Hindlimb muscle (tissue), 1 donor: ENCODE measurements around the gene ACP3. TPM values are rescaled to one million over a fixed set of nuclear protein-coding genes. Genes with fewer than 3 reads are reported as not detected.
A peak's percentile ranks its signal among the peaks of the same experiment; 100 is the strongest.
"Not testable (repeated sequence)": the region's sequence is repeated elsewhere in the genome, so short reads cannot be mapped to it uniquely, and the experiment has no call there.

Experiments
- DNase-seq: peaks from one replicate; pipeline ENCODE4 v3.0.0-alpha.2; 2013
- polyA plus RNA-seq: library from polyadenylated mRNA; unstranded; fragments of 120-200 nt; gene quantifications from one replicate; pipeline ENCODE4 v1.2.1, GENCODE V29; 2013; ENCODE audit not compliant: insufficient read length

ACP3 gene
- 0.81 TPM for polyA plus RNA-seq

GRCh38 chr3:132317229-132317948 is at the start of gene ACP3:
TSS of gene ACP3 (plus strand) at chr3:132317407. CDS start at chr3:132317457, 50 bp downstream.
- no peak for DNase-seq

- DNase-seq, result no peak
Observed at GRCh38 chr3:132268956-132269355, 48.3 kb upstream of the ACP3 start.

- no peak for DNase-seq
Observed at GRCh38 chr3:132273036-132273435, 44.2 kb upstream of the ACP3 start.

- DNase-seq, result no peak
Observed at GRCh38 chr3:132276228-132276906, 40.8 kb upstream of the ACP3 start.

- DNase-seq, result no peak
Observed at GRCh38 chr3:132279030-132279429, 38.2 kb upstream of the ACP3 start.

- DNase-seq, result peak; percentile 19
Observed at GRCh38 chr3:132283440-132283839, 33.8 kb upstream of the ACP3 start.

- no peak for DNase-seq
Observed at GRCh38 chr3:132283916-132284405, 33.2 kb upstream of the ACP3 start.

GRCh38 chr3:132284781-132285619 is 32.2 kb upstream of the ACP3 start:
- DNase-seq, result no peak

- no peak for DNase-seq
Observed at GRCh38 chr3:132285620-132285945, 31.6 kb upstream of the ACP3 start.

- DNase-seq, result no peak
Observed at GRCh38 chr3:132286035-132286434, 31.2 kb upstream of the ACP3 start.

- DNase-seq, result no peak
Observed at GRCh38 chr3:132288357-132288756, 28.9 kb upstream of the ACP3 start.

- DNase-seq, result no peak
Observed at GRCh38 chr3:132289316-132289715, 27.9 kb upstream of the ACP3 start.

GRCh38 chr3:132290833-132291232 is 26.4 kb upstream of the ACP3 start:
- DNase-seq, result no peak

- no peak for DNase-seq
Observed at GRCh38 chr3:132292042-132292441, 25.2 kb upstream of the ACP3 start.

- no peak for DNase-seq
Observed at GRCh38 chr3:132293251-132293650, 24.0 kb upstream of the ACP3 start.

- DNase-seq, result no peak
Observed at GRCh38 chr3:132294906-132295305, 22.3 kb upstream of the ACP3 start.

GRCh38 chr3:132303336-132304201 is 13.6 kb upstream of the ACP3 start:
- DNase-seq, result not testable (repeated sequence)

GRCh38 chr3:132304351-132304750 is 12.9 kb upstream of the ACP3 start:
- DNase-seq, result not testable (repeated sequence)

GRCh38 chr3:132310057-132310456 is 7.2 kb upstream of the ACP3 start:
- not testable (repeated sequence) for DNase-seq

- DNase-seq, result no peak
Observed at GRCh38 chr3:132311316-132311715, 5.9 kb upstream of the ACP3 start.

GRCh38 chr3:132311841-132312240 is 5.4 kb upstream of the ACP3 start:
- peak; percentile 65 for DNase-seq

- DNase-seq, result no peak
Observed at GRCh38 chr3:132315851-132316250, 1.4 kb upstream of the ACP3 start.
